Kidney (tissue), 14 donors: Measurements from ENCODE around the gene PAEP. TPM values are rescaled to one million over a fixed set of nuclear protein-coding genes. Genes with fewer than 3 reads are reported as not detected.

ENCODE experiments used
- DNase-seq, 5 donors: peaks; one replicate each; pipeline ENCODE4 v3.0.0-alpha.2; 2013 to 2020
- FAIRE-seq: peaks from 2 replicates; lab custom pipeline; 2012; peaks lifted over from hg19 to GRCh38; lab: Jason Lieb, UNC
- H3K27ac ChIP-seq, 2 donors: one replicate each; pipeline ENCODE4 v1.7.0; 2013; ENCODE audit warnings: low read depth in 2 of 2, low read length in 2 of 2, inconsistent platforms in 1 of 2
- H3K27me3 ChIP-seq: one replicate; pipeline ENCODE4 v1.7.1; 2013; ENCODE audit warnings: low read length, inconsistent platforms; ENCODE audit not compliant: control insufficient read depth, insufficient read depth
- H3K36me3 ChIP-seq, 3 donors: one replicate each; pipeline versions ENCODE4 v1.7.0 to v1.7.1; 2013; ENCODE audit warnings: low read length in 3 of 3, control low read depth in 1 of 3, inconsistent platforms in 1 of 3; ENCODE audit not compliant: insufficient read depth in 3 of 3, control insufficient read depth in 2 of 3
- H3K4me1 ChIP-seq, 3 donors: one replicate each; pipeline versions ENCODE4 v1.7.0 to v1.7.1; 2013; ENCODE audit warnings: low read length in 3 of 3, inconsistent platforms in 1 of 3, low read depth in 1 of 3; ENCODE audit not compliant: control insufficient read depth in 2 of 3, insufficient read depth in 2 of 3
- H3K4me3 ChIP-seq, 3 donors: one replicate each; pipeline versions ENCODE4 v1.7.0 to v1.8.1; 2013; ENCODE audit warnings: low read length in 3 of 3, control low read depth in 1 of 3, inconsistent platforms in 1 of 3
- H3K9ac ChIP-seq, 3 donors: one replicate each; pipeline versions ENCODE4 v1.7.0 to v1.7.1; 2013; ENCODE audit warnings: low read length in 3 of 3, control low read depth in 1 of 3, inconsistent platforms in 1 of 3
- H3K9me3 ChIP-seq, 3 donors: one replicate each; pipeline versions ENCODE4 v1.7.0 to v1.7.1; 2013; ENCODE audit warnings: low read length in 3 of 3, control low read depth in 1 of 3, inconsistent platforms in 1 of 3; ENCODE audit not compliant: control insufficient read depth in 2 of 3, insufficient read depth in 1 of 3
- intact Hi-C: fragments of 100-400 bp; cut with DNase I; formaldehyde crosslinking; loops from one replicate; pipeline ENCODE4 v1.11.1; 2022
- polyA plus RNA-seq: library from polyadenylated mRNA; stranded (reverse); fragments of 350-450 nt; fragmentation: Illumina TruSeq; extraction: RNeasy Lipid Tissue Mini Kit (QIAGEN cat#74804); gene quantifications from one replicate; pipeline ENCODE4 v1.2.3, GENCODE V29; 2014; ENCODE audit warnings: low read depth, low replicate concordance; ENCODE audit not compliant: insufficient read depth
- total RNA-seq: library from RNA; stranded (reverse); fragmentation: NEBNext Ultra II Directional; extraction: Animal tissue kit (Norgen Biotek cat#: 25700); gene quantifications from one replicate; pipeline ENCODE4 v1.2.1, GENCODE V29; 2021
- TF ChIP-seq, protein P1 (sequence below): IDR thresholded peaks from 3 replicates; pipeline ENCODE4 v1.5.1; 2012; ENCODE audit warnings: mild to moderate bottlenecking, moderate library complexity, borderline replicate concordance; ENCODE audit not compliant: insufficient read depth; ENCODE audit errors: extremely low read depth
- donor health status: control.
- donor health status: control.
- donor health status: control.
- donor health status: control.
- donor health status: control.
- donor health status: DM: yes; HTN: yes; CAD: no.
- donor health status: Normal renal cell carcinoma (clear cell type).

Gene PAEP
- total and polyA plus RNA-seq, 2 donors from 2014 or later, result not detected

DNA sequence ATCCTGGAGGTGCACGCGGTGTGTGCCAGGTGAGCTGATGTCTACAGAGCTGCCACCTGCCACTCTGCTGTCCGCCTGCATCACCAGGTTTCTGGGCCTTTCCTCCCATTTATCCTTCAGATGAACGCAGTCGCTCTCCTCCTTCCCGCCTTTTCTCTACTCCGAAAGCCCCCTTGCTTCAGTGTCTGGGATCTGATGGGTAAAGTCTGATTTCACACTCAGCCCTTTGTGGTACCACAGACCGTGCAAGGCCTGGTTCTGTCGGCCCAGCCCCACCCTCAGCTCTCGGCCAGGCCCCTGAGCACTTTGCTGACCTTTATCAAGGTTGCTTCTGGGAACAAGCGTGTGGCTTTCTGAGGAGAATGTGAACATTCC, 45.3 kb downstream of the PAEP start:
- Histone ChIP-seq H3K4me3 (no peak overlapping the region), H3K27me3 (no peaks in the 10 kb centered on the region), H3K36me3 (no peaks in the 10 kb centered on the region), H3K27ac (no peak overlapping the region), H3K4me1 (peaks cover 0 to 4% (median 0%) of the 10 kb centered on the region in 3 donors), H3K9ac (no peak overlapping the region), H3K9me3 (no peaks in the 10 kb centered on the region)
- TF ChIP-seq, protein P1, sequence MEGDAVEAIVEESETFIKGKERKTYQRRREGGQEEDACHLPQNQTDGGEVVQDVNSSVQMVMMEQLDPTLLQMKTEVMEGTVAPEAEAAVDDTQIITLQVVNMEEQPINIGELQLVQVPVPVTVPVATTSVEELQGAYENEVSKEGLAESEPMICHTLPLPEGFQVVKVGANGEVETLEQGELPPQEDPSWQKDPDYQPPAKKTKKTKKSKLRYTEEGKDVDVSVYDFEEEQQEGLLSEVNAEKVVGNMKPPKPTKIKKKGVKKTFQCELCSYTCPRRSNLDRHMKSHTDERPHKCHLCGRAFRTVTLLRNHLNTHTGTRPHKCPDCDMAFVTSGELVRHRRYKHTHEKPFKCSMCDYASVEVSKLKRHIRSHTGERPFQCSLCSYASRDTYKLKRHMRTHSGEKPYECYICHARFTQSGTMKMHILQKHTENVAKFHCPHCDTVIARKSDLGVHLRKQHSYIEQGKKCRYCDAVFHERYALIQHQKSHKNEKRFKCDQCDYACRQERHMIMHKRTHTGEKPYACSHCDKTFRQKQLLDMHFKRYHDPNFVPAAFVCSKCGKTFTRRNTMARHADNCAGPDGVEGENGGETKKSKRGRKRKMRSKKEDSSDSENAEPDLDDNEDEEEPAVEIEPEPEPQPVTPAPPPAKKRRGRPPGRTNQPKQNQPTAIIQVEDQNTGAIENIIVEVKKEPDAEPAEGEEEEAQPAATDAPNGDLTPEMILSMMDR, result no peak
- no peak for DNase-seq
- intact Hi-C loops, result no loop called here
- no peak for FAIRE-seq

DNA sequence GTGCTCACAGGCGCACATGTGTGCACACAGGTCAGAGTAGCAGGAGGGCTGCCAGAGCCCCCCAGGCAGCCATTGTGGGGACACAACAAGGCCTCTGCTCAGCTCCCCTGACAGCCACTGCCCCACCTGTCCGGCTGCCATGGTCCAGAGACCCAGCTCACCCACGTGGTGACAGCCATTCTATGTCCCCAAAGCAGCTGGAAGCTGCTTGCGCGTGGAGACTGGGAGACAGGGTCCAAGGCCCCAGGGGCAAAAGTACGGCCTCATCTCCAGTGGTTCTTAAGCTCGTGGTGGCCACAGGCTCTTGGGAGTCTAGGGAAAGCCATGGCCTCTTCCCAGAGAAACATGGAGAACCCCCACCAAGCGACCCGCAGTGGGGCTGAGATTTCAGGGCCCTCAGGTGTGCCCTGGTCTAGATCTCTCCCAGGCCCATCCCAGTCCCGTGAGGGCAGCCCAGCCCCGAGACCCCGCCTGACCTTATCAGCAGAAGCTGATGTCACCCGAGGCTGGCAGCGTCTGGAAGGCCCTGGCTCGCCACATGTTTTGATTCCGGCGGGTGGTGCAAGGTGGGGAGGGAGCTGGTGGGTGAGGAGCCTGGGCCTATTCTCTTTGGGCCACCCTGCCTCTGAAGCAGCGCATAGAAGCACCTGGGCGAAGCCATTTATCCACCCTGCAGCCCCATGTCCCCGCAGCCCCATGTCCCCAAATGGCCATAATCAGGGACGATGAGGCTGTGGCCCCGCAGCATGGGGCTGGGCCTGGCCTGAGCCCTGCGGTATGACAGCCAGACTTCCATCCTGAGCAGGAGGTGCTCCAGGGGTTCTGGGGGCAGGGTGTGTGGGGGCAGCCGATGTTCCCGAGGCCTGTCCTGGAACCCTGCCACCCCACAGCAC, 46.1 kb downstream of the PAEP start:
- Histone ChIP-seq H3K36me3 (no peaks in the 10 kb centered on the region), H3K9ac (no peak overlapping the region), H3K4me1 (peaks cover 0 to 4% (median 0%) of the 10 kb centered on the region in 3 donors), H3K4me3 (no peak overlapping the region), H3K27ac (no peak overlapping the region), H3K9me3 (no peaks in the 10 kb centered on the region), H3K27me3 (no peaks in the 10 kb centered on the region)
- intact Hi-C loops, result no loop called here
- FAIRE-seq (no peak), DNase-seq (peak in 2 of 5 donors; percentile 8 to 55)
- TF ChIP-seq, protein P1, result no peak

DNA sequence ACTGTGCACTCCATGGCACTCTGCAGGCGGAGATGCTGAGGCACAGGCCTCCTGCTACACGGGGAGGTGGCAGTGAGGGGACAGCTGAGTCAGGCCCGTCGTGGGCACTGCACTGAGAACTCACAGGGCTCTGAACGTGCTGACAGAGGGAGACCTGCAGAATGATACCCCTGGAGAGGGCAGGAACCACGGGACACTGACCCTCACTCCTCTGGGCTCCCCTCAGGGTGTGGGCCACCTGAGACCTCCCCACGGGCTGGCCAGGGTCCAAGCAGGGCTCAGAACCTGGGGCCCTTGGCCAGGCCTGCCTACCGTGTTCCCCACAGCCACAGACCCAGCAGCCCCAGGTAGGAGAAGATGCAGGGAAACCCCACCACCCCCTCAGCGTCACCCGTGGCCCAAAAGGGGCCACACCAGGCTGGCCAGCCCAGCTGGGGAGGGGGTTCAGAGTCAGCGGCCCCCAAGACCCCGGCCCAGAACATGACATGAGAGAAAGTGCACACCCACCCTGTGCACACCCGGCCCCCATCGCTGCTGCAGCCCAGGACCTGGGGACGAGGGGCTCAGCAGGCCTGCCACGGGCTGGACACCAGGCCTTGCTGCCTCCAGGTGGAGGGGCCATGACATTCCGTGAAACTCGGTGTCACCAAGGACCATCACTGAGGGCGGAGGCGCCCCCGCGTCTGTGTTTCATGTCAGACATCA, 46.9 kb downstream of the PAEP start:
- TF ChIP-seq, protein P1, result no peak
- Histone ChIP-seq H3K4me3 (no peak overlapping the region), H3K27ac (no peak overlapping the region), H3K36me3 (no peaks in the 10 kb centered on the region), H3K27me3 (no peaks in the 10 kb centered on the region), H3K4me1 (peaks cover 0 to 4% (median 0%) of the 10 kb centered on the region in 3 donors), H3K9ac (no peak overlapping the region), H3K9me3 (no peaks in the 10 kb centered on the region)
- intact Hi-C loops, result no loop called here
- FAIRE-seq (no peak), DNase-seq (peak in 1 of 5 donors; percentile 8)
